Activated naive CD4-positive, alpha-beta T cell treated with anti-CD3 and anti-CD28 coated beads, Interleukin-2, amount 50 U/mL, for 24 hours (primary cell): ENCODE data around the gene TLR1.

ENCODE experiments used
- H3K27ac Mint-ChIP-seq: one replicate; pipeline ENCODE4 v1.8.0; 2021; ENCODE audit warnings: mild to moderate bottlenecking, mixed read lengths
- H3K27me3 Mint-ChIP-seq: one replicate; pipeline ENCODE4 v1.8.0; 2021; ENCODE audit warnings: mixed read lengths
- H3K36me3 Mint-ChIP-seq: one replicate; pipeline ENCODE4 v1.8.0; 2021; ENCODE audit warnings: mixed read lengths
- H3K4me1 Mint-ChIP-seq: one replicate; pipeline ENCODE4 v1.8.0; 2021; ENCODE audit warnings: mixed read lengths
- H3K4me3 Mint-ChIP-seq: one replicate; pipeline ENCODE4 v1.8.0; 2021; ENCODE audit warnings: mild to moderate bottlenecking, mixed read lengths
- H3K9me3 Mint-ChIP-seq: one replicate; pipeline ENCODE4 v1.8.0; 2021; ENCODE audit warnings: mixed read lengths

TLR1 gene, protein sequence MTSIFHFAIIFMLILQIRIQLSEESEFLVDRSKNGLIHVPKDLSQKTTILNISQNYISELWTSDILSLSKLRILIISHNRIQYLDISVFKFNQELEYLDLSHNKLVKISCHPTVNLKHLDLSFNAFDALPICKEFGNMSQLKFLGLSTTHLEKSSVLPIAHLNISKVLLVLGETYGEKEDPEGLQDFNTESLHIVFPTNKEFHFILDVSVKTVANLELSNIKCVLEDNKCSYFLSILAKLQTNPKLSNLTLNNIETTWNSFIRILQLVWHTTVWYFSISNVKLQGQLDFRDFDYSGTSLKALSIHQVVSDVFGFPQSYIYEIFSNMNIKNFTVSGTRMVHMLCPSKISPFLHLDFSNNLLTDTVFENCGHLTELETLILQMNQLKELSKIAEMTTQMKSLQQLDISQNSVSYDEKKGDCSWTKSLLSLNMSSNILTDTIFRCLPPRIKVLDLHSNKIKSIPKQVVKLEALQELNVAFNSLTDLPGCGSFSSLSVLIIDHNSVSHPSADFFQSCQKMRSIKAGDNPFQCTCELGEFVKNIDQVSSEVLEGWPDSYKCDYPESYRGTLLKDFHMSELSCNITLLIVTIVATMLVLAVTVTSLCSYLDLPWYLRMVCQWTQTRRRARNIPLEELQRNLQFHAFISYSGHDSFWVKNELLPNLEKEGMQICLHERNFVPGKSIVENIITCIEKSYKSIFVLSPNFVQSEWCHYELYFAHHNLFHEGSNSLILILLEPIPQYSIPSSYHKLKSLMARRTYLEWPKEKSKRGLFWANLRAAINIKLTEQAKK

DNA sequence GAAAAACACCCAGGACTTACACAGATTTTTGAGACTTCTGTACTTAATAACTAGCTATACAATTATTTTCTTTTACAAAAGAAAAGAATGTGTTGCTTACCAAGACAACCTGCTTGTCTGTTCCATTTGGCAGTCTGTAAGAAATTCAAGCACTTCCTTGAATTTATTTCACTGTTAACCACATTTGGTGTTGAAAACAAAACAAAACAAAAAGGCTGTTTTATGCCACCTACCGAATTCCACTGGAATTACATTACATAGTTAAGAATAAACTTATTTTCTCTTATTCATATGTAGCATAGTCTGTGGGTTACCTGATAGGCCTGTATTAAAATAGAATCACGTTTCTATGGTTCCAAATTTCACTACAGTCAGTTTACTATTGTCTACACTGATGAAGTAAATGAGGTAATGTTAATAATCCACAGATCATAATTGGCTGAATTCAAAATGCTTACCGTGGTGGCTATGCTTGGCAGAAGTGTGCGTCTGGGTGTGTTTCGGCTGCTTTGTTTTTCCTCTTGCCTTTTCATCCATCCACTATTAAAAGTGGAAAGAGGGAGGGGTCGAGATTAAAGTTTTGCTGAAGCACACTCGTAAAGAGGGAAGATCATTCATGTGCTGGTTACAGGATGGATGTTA is at the start of gene TLR1:
Gene TLR1, minus strand, starts transcription at position 138 of the 642 bp plus-strand sequence. CDS start 5,960 bp downstream, outside the sequence.
- peaks cover 28% of the 10 kb centered on the region for H3K36me3 Mint-ChIP-seq

DNA sequence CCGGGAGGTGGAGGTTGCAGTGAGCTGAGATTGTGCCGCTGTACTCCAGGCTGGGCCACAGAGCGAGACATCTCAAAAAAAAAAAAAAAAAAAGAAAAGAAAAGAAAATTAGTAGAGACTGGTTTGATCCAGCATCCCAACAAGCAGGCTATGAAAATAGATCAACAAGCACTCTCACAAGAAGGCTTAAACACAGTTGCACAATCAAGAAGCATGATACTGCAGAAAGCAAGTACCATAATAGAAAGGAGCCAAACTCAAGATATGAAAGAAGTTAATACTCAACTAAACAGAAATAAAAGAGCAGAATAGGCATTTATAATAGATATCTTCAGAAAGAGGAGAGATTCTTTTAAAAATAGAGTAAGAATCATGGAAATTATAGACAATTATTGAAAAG is 41.4 kb upstream of the TLR1 start:
- no peak overlapping the region for H3K4me3 Mint-ChIP-seq
- peaks cover 9% of the 10 kb centered on the region for H3K36me3 Mint-ChIP-seq
- peaks cover 5% of the 10 kb centered on the region for H3K9me3 Mint-ChIP-seq
- no peak overlapping the region for H3K27ac Mint-ChIP-seq
- H3K4me1 Mint-ChIP-seq: no peaks in the 10 kb centered on the region
- no peaks in the 10 kb centered on the region for H3K27me3 Mint-ChIP-seq

More for the DNA sequence above, at the start of gene TLR1:
- Mint-ChIP-seq H3K27ac (peak within 1 kb of the TSS; percentile 98), H3K4me1 (peaks cover 46% of the 10 kb centered on the region), H3K9me3 (peaks cover 13% of the 10 kb centered on the region), H3K27me3 (no peaks in the 10 kb centered on the region), H3K4me3 (peak within 1 kb of the TSS; percentile 91)

DNA sequence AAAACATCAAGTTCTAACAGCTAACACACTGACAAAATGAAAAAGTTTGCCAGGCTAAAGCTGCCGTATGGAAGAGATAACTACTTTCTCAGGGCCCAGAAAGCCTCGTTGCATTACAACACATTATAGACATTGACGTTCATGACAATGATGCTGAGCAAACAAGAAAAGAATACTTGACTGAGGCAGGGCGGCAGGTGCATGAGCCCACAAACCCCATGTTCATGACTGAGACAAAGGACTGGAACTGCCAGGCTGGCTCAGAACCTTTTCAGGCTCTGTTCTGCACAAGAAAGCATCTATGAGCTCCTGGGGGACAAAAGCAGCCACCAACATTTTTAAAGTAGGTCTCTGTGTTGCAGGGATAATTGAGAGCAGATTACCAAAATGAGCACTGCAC is 38.4 kb upstream of the TLR1 start:
- peaks cover 8% of the 10 kb centered on the region for H3K4me1 Mint-ChIP-seq
- no peak overlapping the region for H3K4me3 Mint-ChIP-seq
- H3K27me3 Mint-ChIP-seq: no peaks in the 10 kb centered on the region
- H3K27ac Mint-ChIP-seq: no peak overlapping the region
- no peaks in the 10 kb centered on the region for H3K36me3 Mint-ChIP-seq
- H3K9me3 Mint-ChIP-seq: no peaks in the 10 kb centered on the region

DNA sequence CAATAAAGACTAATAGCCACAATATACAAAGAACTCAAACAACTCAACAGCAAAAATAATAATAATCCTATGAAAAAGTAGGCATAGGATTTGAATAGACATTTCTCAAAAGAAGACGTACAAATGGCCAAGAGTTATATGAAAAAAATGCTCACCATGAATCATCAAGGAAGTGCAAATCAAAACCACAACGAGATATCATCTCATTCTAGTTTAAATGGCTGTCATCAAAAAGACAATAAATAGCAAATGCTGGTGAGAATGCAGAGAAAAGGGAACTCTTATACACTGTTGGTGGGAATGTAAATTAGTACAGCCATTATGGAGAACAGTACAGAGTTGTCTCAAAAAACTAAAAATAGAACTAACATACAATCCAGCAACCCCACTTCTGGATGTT is 33.3 kb upstream of the TLR1 start:
- H3K27me3 Mint-ChIP-seq: no peaks in the 10 kb centered on the region
- peak overlapping the region; percentile 49 for H3K4me3 Mint-ChIP-seq
- peak overlapping the region; percentile 30 for H3K27ac Mint-ChIP-seq
- H3K36me3 Mint-ChIP-seq: peaks cover 4% of the 10 kb centered on the region
- peaks cover 4% of the 10 kb centered on the region for H3K9me3 Mint-ChIP-seq
- H3K4me1 Mint-ChIP-seq: peaks cover 28% of the 10 kb centered on the region

DNA sequence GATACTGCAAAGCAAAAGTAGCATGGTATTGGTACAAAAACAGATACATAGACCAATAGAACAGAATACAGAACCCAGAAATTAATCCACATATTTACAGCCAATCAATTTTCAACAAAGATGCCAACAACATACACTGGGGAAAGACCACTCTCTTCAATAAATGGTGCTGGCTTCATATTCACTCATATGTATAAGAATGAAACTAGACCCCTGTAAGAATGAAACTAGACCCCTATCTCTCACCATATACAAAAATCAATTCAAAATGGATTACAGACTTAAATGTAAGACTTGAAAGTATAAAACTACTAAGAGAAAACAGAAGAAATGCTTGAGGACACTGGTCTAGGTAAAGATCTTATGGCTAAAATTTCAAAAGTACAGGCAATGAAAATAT is 32.7 kb upstream of the TLR1 start:
- Mint-ChIP-seq H3K4me3 (peak overlapping the region; percentile 49), H3K36me3 (peaks cover 4% of the 10 kb centered on the region), H3K27ac (peak overlapping the region; percentile 30), H3K9me3 (peaks cover 4% of the 10 kb centered on the region), H3K27me3 (no peaks in the 10 kb centered on the region), H3K4me1 (peaks cover 28% of the 10 kb centered on the region)

- Mint-ChIP-seq H3K4me3 (no peak overlapping the region), H3K27me3 (no peaks in the 10 kb centered on the region), H3K4me1 (peaks cover 28% of the 10 kb centered on the region), H3K36me3 (peaks cover 4% of the 10 kb centered on the region), H3K27ac (no peak overlapping the region), H3K9me3 (peaks cover 4% of the 10 kb centered on the region)
Observed at GRCh38 chr4:38834570-38834969, 30.0 kb upstream of the TLR1 start.

GRCh38 chr4:38832624-38833528 is 28.3 kb upstream of the TLR1 start:
- peaks cover 4% of the 10 kb centered on the region for H3K9me3 Mint-ChIP-seq
- H3K27ac Mint-ChIP-seq: peak overlapping the region; percentile 0
- H3K4me3 Mint-ChIP-seq: no peak overlapping the region
- H3K27me3 Mint-ChIP-seq: no peaks in the 10 kb centered on the region
- H3K36me3 Mint-ChIP-seq: peaks cover 4% of the 10 kb centered on the region
- peaks cover 19% of the 10 kb centered on the region for H3K4me1 Mint-ChIP-seq

DNA sequence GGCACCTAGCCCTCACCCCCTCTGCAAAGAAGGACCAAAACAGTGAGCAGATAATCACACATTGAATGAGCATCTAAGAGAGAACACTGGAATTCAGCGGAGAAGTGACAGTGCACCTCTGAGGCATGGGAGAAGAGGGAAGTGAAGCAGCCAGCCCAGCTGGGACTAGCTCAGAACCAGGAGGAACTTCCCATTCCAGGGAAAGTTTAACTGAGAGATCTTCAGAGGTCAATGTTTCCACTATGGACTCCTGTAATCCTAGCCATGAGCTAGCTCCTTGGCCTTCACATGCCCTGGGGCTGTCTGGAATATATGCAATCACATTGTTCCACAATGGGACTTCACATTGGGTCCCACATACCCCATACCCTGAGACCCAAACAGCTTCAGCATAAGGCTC is 27.6 kb upstream of the TLR1 start:
- Mint-ChIP-seq H3K9me3 (peaks cover 4% of the 10 kb centered on the region), H3K4me3 (no peak overlapping the region), H3K4me1 (peaks cover 12% of the 10 kb centered on the region), H3K36me3 (peaks cover 4% of the 10 kb centered on the region), H3K27me3 (no peaks in the 10 kb centered on the region), H3K27ac (peak overlapping the region; percentile 41)

DNA sequence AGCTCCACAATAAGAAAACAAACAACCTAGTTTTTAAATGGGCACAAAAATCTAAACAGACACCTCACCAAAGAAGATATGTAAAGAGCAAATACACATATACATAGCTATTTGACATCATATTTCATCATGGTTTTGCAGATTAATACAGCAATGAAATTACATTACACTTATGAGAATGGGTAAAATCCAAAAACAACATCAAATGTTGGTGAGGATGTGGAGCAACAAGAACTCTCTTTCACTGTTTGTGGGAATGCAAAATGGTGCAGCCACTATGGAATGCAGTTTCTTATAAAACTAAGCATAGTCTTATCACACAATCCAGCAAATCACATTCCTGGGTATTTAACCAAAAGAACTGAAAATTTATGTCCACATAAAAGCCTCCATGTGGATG is 27.1 kb upstream of the TLR1 start:
- Mint-ChIP-seq H3K27ac (no peak overlapping the region), H3K27me3 (no peaks in the 10 kb centered on the region), H3K4me3 (no peak overlapping the region), H3K9me3 (peaks cover 4% of the 10 kb centered on the region), H3K36me3 (peaks cover 4% of the 10 kb centered on the region), H3K4me1 (peaks cover 7% of the 10 kb centered on the region)

DNA sequence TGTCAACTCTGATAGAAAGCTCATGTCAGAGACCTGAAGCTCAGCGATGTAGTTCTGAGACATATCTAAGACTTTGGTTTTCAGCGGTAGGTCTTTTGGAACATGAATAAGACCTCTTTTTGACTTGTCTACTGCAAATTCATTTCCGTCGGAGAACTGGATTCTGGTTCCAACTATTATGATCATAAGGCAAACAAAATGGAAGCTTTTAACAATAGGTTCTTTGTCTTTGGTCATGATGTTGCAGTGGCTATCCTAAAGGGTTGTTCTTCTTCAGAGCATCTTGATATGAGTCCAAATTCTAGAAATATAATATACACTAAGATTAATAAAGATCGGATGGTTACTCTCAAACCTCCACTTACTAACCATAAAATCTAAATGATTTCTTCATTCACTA is 24.6 kb upstream of the TLR1 start:
- Mint-ChIP-seq H3K9me3 (no peaks in the 10 kb centered on the region), H3K27me3 (no peaks in the 10 kb centered on the region), H3K4me1 (no peaks in the 10 kb centered on the region), H3K4me3 (no peak overlapping the region), H3K36me3 (no peaks in the 10 kb centered on the region), H3K27ac (no peak overlapping the region)

DNA sequence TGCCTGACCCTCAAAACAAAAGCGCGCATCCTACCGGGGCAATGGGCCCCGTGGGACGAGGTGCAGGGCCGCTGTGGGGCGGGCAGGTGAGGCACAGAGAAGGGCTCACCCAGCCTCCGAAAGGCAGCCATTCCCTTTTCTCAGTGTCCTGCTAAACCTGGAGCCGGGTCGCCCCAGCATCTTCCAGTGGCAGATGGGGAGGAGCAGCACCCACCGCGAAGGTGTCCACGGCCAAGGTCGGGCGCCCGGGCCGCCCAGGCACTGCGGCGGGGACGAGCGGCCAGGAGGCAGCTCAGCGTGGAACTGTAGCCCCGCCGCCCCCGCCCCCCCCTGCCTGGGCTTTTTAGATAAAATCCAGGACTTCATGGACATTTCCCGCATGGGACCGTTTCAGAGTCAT is 19.2 kb upstream of the TLR1 start:
- H3K4me1 Mint-ChIP-seq: peaks cover 19% of the 10 kb centered on the region
- peaks cover 5% of the 10 kb centered on the region for H3K36me3 Mint-ChIP-seq
- no peak overlapping the region for H3K27ac Mint-ChIP-seq
- peaks cover 5% of the 10 kb centered on the region for H3K9me3 Mint-ChIP-seq
- no peak overlapping the region for H3K4me3 Mint-ChIP-seq
- no peaks in the 10 kb centered on the region for H3K27me3 Mint-ChIP-seq

- no peak overlapping the region for H3K27ac Mint-ChIP-seq
- H3K9me3 Mint-ChIP-seq: peaks cover 5% of the 10 kb centered on the region
- H3K27me3 Mint-ChIP-seq: no peaks in the 10 kb centered on the region
- H3K36me3 Mint-ChIP-seq: peaks cover 5% of the 10 kb centered on the region
- no peak overlapping the region for H3K4me3 Mint-ChIP-seq
- H3K4me1 Mint-ChIP-seq: peaks cover 19% of the 10 kb centered on the region
Observed at GRCh38 chr4:38822748-38823303, 18.2 kb upstream of the TLR1 start.

GRCh38 chr4:38821739-38822138 is 17.1 kb upstream of the TLR1 start:
- Mint-ChIP-seq H3K36me3 (peaks cover 5% of the 10 kb centered on the region), H3K4me3 (no peak overlapping the region), H3K27me3 (no peaks in the 10 kb centered on the region), H3K4me1 (peaks cover 19% of the 10 kb centered on the region), H3K9me3 (peaks cover 5% of the 10 kb centered on the region), H3K27ac (no peak overlapping the region)

DNA sequence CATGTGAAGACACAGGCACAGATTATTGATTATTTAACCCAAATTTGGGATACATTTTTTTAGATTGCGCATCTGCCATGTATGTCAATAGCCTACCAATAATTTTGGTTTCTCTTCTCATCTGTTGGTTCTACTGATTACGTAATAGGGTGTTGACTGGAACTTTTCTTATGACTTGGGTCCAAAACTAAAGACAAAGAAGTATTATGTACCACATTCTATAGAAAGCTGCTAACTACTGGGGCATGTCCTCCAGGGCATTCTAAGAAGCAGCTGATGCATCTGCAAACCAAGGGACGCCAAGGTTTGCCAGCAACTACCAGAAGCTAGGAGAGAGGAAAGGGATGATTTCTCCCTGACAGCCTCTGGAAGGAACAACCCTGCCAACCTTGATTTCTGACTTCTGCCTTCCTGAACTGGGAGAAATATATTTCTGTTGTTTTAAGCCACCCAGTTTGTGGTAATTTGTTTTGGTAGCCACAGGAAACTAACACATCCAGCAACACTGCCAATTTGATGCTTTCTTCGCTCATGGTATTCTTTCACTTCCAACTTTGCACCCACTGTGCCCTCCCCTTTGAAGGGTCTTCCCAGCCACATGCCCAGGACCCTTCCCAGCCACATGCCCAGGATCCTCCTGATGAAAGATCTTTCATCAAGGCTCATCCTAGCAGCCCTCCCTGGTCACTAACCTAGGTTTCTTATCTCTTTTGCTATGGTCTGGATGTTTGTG is 15.9 kb upstream of the TLR1 start:
- no peak overlapping the region for H3K4me3 Mint-ChIP-seq
- H3K27me3 Mint-ChIP-seq: no peaks in the 10 kb centered on the region

More for the DNA sequence above, 15.9 kb upstream of the TLR1 start:
- Mint-ChIP-seq H3K27ac (no peak overlapping the region), H3K9me3 (peaks cover 5% of the 10 kb centered on the region), H3K4me1 (peaks cover 19% of the 10 kb centered on the region), H3K36me3 (peaks cover 5% of the 10 kb centered on the region)
